HCT116 (cell line): Measurements from ENCODE around the gene SLC66A2. TPM values are rescaled to one million over a fixed set of nuclear protein-coding genes. Genes with fewer than 3 reads are reported as not detected.

Source experiments
- ATAC-seq: fragments of 200-7000 bp; cut with Tn5 transposase; 2 replicates; pipeline ENCODE4 v1.9.1; 2020; ENCODE audit warnings: mild to moderate bottlenecking, moderate library complexity
- BruUV-seq: library from RNA; stranded (reverse); fragments of 400-500 nt; replicated peaks from 2 replicates; lab custom pipeline; 2021; lab: Mats Ljungman, UMichigan
- CTCF ChIA-PET: fragments of 300-600 bp; sonication (Branson Sonifier 250); formaldehyde crosslinking; loops from one replicate; lab custom pipeline; 2021; ENCODE audit warnings: antibody characterized with exemption; lab: Charles Lee
- POLR2A ChIA-PET: fragments of 300-600, 350-600 bp; sonication (Branson Sonifier 250); formaldehyde crosslinking; loops from one replicate; lab custom pipeline; 2021; ENCODE audit warnings: antibody characterized with exemption; lab: Charles Lee
- RAD21 ChIA-PET, 2 experiments: fragments of 300-600 bp; sonication (Branson Sonifier 250); formaldehyde crosslinking; loops; one replicate each; lab custom pipeline; 2023; ENCODE audit warnings: low total read pairs in 2 of 2; ENCODE audit not compliant: uncharacterized antibody in 2 of 2, unreplicated experiment in 2 of 2, low non-redundant PET in 1 of 2; lab: Charles Lee
- DNase-seq: peaks from one replicate; pipeline ENCODE4 v3.0.0-alpha.2; 2010; ENCODE audit warnings: low read depth, low spot score
- H2AFZ ChIP-seq: fragments of 200-600 bp; shearing (Covaris generic), sonication (generic); 2 replicates; pipeline ENCODE4 v1.6.1; 2017; ENCODE audit warnings: low read depth, mixed run types, mixed read lengths, antibody characterized with exemption, low read length; ENCODE audit not compliant: poor library complexity, severe bottlenecking
- H3K27ac ChIP-seq: 2 replicates; pipeline ENCODE4 v1.5.1; 2012; ENCODE audit warnings: low read depth, low read length
- H3K27me3 ChIP-seq: fragments of 200-600 bp; sonication (generic); 2 replicates; pipeline ENCODE4 v1.6.1; 2016; ENCODE audit warnings: mixed run types, low read length, mixed read lengths; ENCODE audit not compliant: insufficient read depth
- H3K36me3 ChIP-seq, 2 experiments: fragments of 200-500 bp in 1 of 2; fragments of 200-600 bp in 1 of 2; sonication (Bioruptor generic) in 1 of 2; sonication (generic) in 1 of 2; 2 replicates each; pipeline versions ENCODE4 v1.5.1 to v1.6.1; 2014 to 2016; ENCODE audit warnings: low read length in 2 of 2, inconsistent platforms in 1 of 2, mixed read lengths in 1 of 2, mixed run types in 1 of 2; ENCODE audit not compliant: insufficient read depth in 2 of 2, control insufficient read depth in 1 of 2
- H3K4me1 ChIP-seq, 2 experiments: fragments of 200-600 bp in 1 of 2; sonication (generic) in 1 of 2; 2 replicates each; pipeline versions ENCODE4 v1.5.1 to v1.6.1; 2012 to 2017; ENCODE audit warnings: low read length in 2 of 2, inconsistent platforms in 1 of 2, mild to moderate bottlenecking in 1 of 2, mixed read lengths in 1 of 2, mixed run types in 1 of 2, moderate library complexity in 1 of 2; ENCODE audit not compliant: insufficient read depth in 2 of 2, control insufficient read depth in 1 of 2
- H3K4me2 ChIP-seq: fragments of 200-600 bp; sonication (generic); 2 replicates; pipeline ENCODE4 v1.6.1; 2017; ENCODE audit warnings: mixed run types, low read length, mixed read lengths
- H3K4me3 ChIP-seq, 2 experiments: fragments of 200-600 bp in 1 of 2; sonication (generic) in 1 of 2; replicated peaks in 1 of 2; 2 replicates each; pipeline ENCODE4 v1.5.1; 2011 to 2016; ENCODE audit warnings: low read length in 2 of 2, control low read depth in 1 of 2, low read depth in 1 of 2, mild to moderate bottlenecking in 1 of 2, mixed read lengths in 1 of 2, mixed run types in 1 of 2
- H3K79me2 ChIP-seq: fragments of 200-600 bp; sonication (generic); 2 replicates; pipeline ENCODE4 v1.6.1; 2017; ENCODE audit warnings: mild to moderate bottlenecking, mixed run types, low read length, moderate library complexity, mixed read lengths; ENCODE audit not compliant: insufficient read depth
- H3K9ac ChIP-seq: fragments of 200-600 bp; sonication (generic); 2 replicates; pipeline ENCODE4 v1.6.1; 2016; ENCODE audit warnings: low read length, mixed read lengths
- H3K9me2 ChIP-seq: fragments of 200-600 bp; sonication (generic), shearing (Covaris generic); 2 replicates; pipeline ENCODE4 v1.6.1; 2017; ENCODE audit warnings: mixed run types, mild to moderate bottlenecking, moderate library complexity; ENCODE audit not compliant: insufficient read depth
- H3K9me3 ChIP-seq, 2 experiments: fragments of 200-500 bp in 1 of 2; fragments of 200-600 bp in 1 of 2; sonication (Bioruptor generic) in 1 of 2; sonication (generic) in 1 of 2; 2 replicates each; pipeline ENCODE4 v1.6.1; 2014 to 2017; ENCODE audit warnings: low read length in 2 of 2, mixed read lengths in 2 of 2, inconsistent platforms in 1 of 2, low read depth in 1 of 2, mild to moderate bottlenecking in 1 of 2, mixed run types in 1 of 2, moderate library complexity in 1 of 2; ENCODE audit not compliant: control insufficient read depth in 1 of 2, insufficient read depth in 1 of 2
- H4K20me1 ChIP-seq: fragments of 200-600 bp; sonication (generic), shearing (Covaris generic); 2 replicates; pipeline ENCODE4 v1.6.1; 2017; ENCODE audit warnings: mixed run types, mild to moderate bottlenecking, moderate library complexity; ENCODE audit not compliant: insufficient read depth
- ATF3 ChIP-seq: IDR thresholded peaks from 2 replicates; pipeline ENCODE4 v1.6.1; 2012
- CBX3 ChIP-seq: IDR thresholded peaks from 2 replicates; pipeline ENCODE4 v1.6.1; 2012; ENCODE audit warnings: low read depth
- CEBPB ChIP-seq: IDR thresholded peaks from 2 replicates; pipeline ENCODE4 v1.6.1; 2012; ENCODE audit warnings: low read depth
- CTCF ChIP-seq, 3 experiments: fragments of 200-600 bp in 1 of 3; sonication (generic) in 1 of 3; IDR thresholded peaks in 2 of 3; conservative IDR thresholded peaks in 1 of 3; 2 replicates each; pipeline ENCODE4 v1.5.1; 2012 to 2017; ENCODE audit warnings: low read depth in 2 of 3, low read length in 2 of 3, antibody characterized with exemption in 1 of 3, borderline replicate concordance in 1 of 3, control low read depth in 1 of 3, mild to moderate bottlenecking in 1 of 3, mixed read lengths in 1 of 3, mixed run types in 1 of 3, moderate library complexity in 1 of 3; ENCODE audit not compliant: insufficient read depth in 1 of 3
- EGR1 ChIP-seq: IDR thresholded peaks from 2 replicates; pipeline ENCODE4 v1.6.1; 2012; ENCODE audit warnings: low read depth
- MAX ChIP-seq: IDR thresholded peaks from 2 replicates; pipeline ENCODE4 v1.6.1; 2012
- POLR2A ChIP-seq: IDR thresholded peaks from 2 replicates; pipeline ENCODE4 v1.7.0; 2011; ENCODE audit warnings: borderline replicate concordance; ENCODE audit not compliant: insufficient read depth, insufficient read length; ENCODE audit errors: extremely low read depth
- RAD21 ChIP-seq: IDR thresholded peaks from 2 replicates; pipeline ENCODE4 v1.6.1; 2012; ENCODE audit warnings: low read depth, mild to moderate bottlenecking
- YY1 ChIP-seq: IDR thresholded peaks from 2 replicates; pipeline ENCODE4 v1.6.1; 2011; ENCODE audit warnings: low read length, low read depth, moderate library complexity, mild to moderate bottlenecking; ENCODE audit not compliant: insufficient replicate concordance; ENCODE audit errors: extremely low read depth
- intact Hi-C: fragments of 100-400 bp; cut with micrococcal nuclease; formaldehyde crosslinking; loops from 2 replicates; pipeline ENCODE4 v1.10.0; 2022
- total RNA-seq: library from RNA; stranded (reverse); gene quantifications from one replicate; pipeline ENCODE4 v1.2.1, GENCODE V29; 2021; ENCODE audit not compliant: unreplicated experiment

The SLC66A2 gene
- total RNA-seq, 1 experiment from 2014 or later, result 44.9 TPM

- BruUV-seq, result no TSS peak
- POLR2A ChIA-PET, result no interaction called here
These were observed 79.9 kb downstream of the SLC66A2 start for GRCh38 chr18:79871481-79872091.

GRCh38 chr18:79871026-79871390 lies 80.4 kb downstream of the SLC66A2 start:
- Histone ChIP-seq H3K79me2 (no peaks in the 10 kb centered on the region), H3K9ac (no peak overlapping the region), H3K9me3 (no peaks in the 10 kb centered on the region), H3K9me2 (no peaks in the 10 kb centered on the region), H3K36me3 (no peaks in the 10 kb centered on the region), H3K4me1 (no peaks in the 10 kb centered on the region), H3K4me3 (no peak overlapping the region), H3K27ac (no peak overlapping the region), H3K27me3 (no peaks in the 10 kb centered on the region), H4K20me1 (no peaks in the 10 kb centered on the region), H2AFZ (no peak overlapping the region), H3K4me2 (no peak overlapping the region)
- intact Hi-C loops, result no loop called here
- no TSS peak for BruUV-seq
- DNase-seq, result no peak
- no peak for TF ChIP-seq CTCF (IDR thresholded peaks at IDR 0.05 in 2 of 3, conservative IDR thresholded peaks at IDR 0.05 in 1 of 3; ENCODE audit: borderline replicate concordance in 1 of 3, insufficient read depth in 1 of 3, low read depth in 2 of 3, low read length in 2 of 3)
- ChIA-PET POLR2A (no interaction called here), CTCF (no interaction called here), RAD21 (no interaction called here)
- ATAC-seq, result no peak

More at GRCh38 chr18:79871481-79872091, 79.9 kb downstream of the SLC66A2 start:
- Histone ChIP-seq H3K4me3 (no peak overlapping the region), H4K20me1 (no peaks in the 10 kb centered on the region), H3K9me3 (no peaks in the 10 kb centered on the region), H3K9ac (no peak overlapping the region), H3K4me2 (no peak overlapping the region), H3K27me3 (no peaks in the 10 kb centered on the region), H3K27ac (no peak overlapping the region), H3K4me1 (no peaks in the 10 kb centered on the region), H2AFZ (no peak overlapping the region), H3K36me3 (no peaks in the 10 kb centered on the region), H3K9me2 (no peaks in the 10 kb centered on the region), H3K79me2 (no peaks in the 10 kb centered on the region)
- TF ChIP-seq POLR2A (no peak), CBX3 (no peak), ATF3 (no peak), CEBPB (no peak), MAX (no peak), YY1 (no peak), RAD21 (no peak), EGR1 (no peak)
- intact Hi-C loops, result no loop called here
- RAD21 ChIA-PET, result no interaction called here
- ATAC-seq (no peak), DNase-seq (no peak)
- CTCF ChIA-PET, result no interaction called here
